Measurements from ENCODE around the gene GABRA4.

The GABRA4 gene

DNA sequence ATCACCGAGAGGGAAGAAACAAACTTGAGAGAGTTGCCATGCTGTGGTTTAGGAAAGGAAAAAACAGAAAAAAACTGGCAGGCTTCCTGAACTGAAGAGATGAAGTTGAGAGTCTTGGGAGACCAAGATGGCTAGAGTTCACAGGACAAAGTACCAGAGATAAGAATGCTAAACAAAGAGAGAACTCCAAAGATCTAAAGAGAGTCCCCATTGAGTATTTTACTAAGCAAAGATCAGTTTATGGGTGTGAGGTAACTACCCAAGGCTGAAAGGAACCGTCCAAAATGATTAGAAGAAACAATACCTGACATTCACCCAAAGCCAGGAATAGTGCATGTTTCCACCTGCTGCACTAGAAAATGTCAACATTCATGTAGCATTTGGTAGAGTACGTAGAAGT lies 62.5 kb downstream of the GABRA4 start:
- no peak for DNase-seq (ENCODE audit: low read depth in 2 of 2)

- no peak for DNase-seq (ENCODE audit: low read depth in 2 of 2)
Measured at GRCh38 chr4:46927201-46927600, 66.2 kb downstream of the GABRA4 start.

- DNase-seq (ENCODE audit: low read depth in 2 of 2), result no peak
Measured at GRCh38 chr4:46924789-46925529, 68.4 kb downstream of the GABRA4 start.

- DNase-seq (ENCODE audit: low read depth in 2 of 2), result no peak
Measured at GRCh38 chr4:46922205-46922604, 71.2 kb downstream of the GABRA4 start.

- DNase-seq (ENCODE audit: low read depth in 2 of 2), result no peak
Measured at GRCh38 chr4:46909078-46909477, 84.3 kb downstream of the GABRA4 start, which contains the start of gene COX7B2. Gene COX7B2 (minus strand): TSS chr4:46909245. CDS start chr4:46735192, 174,053 bp downstream.

DNA sequence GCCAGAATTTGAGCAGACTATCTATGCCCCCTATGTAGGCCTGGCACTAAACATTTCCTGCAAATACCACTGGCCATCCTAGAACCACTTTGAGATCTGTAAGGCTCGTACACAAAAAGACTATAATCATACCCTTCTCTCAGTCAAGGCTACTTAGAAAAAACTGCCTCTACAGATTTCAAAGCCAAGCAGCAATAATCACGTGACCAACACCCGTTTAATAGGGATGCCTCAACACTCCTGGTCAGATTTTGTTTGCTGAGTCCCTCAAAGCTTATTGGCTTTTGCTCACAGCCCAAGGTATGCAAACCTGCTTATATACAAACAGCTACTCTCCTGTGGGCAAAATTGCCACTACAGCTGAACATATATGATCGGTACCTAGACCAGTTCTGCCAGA lies 85.2 kb downstream of the GABRA4 start:
- DNase-seq (ENCODE audit: low read depth in 2 of 2), result no peak

DNA sequence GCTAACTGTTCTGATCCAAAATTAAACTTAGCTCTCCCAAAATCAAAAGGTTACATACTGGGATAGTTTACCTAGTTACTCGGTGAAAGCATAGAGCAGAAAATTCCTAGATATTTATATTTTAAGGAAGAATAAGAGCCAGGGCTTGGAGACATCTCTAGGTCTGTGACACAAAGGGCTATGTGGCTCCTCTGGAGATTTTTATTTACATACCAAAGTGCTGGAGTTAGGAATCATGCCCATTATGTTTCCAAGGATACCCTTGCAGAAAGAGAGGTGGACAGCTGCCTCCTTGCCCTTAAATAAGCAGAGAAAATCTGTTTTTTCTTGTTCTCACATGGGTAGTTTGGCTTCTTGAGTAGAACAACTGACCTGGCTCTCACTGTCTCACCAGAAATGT lies 93.3 kb downstream of the GABRA4 start:
- DNase-seq (ENCODE audit: low read depth in 2 of 2), result no peak

GRCh38 chr4:46894826-46895225 lies 98.6 kb downstream of the GABRA4 start:
- no peak for DNase-seq (ENCODE audit: low read depth in 2 of 2)

DNA sequence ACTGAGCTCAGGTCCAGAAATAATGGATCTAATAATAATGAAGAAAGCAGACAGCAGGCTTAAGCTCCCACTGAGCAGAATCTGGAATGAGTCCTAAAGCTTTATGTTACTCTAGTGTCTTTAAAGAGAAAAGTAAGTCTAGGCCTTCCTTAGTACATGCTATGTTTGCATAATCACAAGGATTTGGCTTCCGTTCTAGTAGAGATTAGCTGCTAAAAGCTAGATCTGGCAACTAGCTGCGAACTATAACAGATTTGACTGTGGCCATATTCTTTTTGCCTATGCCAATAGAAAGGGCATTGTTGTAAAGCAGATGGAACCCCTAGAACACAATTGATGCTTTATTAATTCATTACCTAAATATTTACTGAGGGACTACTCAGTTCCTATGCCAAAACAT lies 103.3 kb downstream of the GABRA4 start:
- DNase-seq (ENCODE audit: low read depth in 2 of 2), result no peak

- DNase-seq (ENCODE audit: low read depth in 2 of 2), result no peak
Measured at GRCh38 chr4:46889410-46889809, 104.0 kb downstream of the GABRA4 start.

- DNase-seq (ENCODE audit: low read depth in 2 of 2), result no peak
Measured at GRCh38 chr4:46886711-46887110, 106.7 kb downstream of the GABRA4 start.

DNA sequence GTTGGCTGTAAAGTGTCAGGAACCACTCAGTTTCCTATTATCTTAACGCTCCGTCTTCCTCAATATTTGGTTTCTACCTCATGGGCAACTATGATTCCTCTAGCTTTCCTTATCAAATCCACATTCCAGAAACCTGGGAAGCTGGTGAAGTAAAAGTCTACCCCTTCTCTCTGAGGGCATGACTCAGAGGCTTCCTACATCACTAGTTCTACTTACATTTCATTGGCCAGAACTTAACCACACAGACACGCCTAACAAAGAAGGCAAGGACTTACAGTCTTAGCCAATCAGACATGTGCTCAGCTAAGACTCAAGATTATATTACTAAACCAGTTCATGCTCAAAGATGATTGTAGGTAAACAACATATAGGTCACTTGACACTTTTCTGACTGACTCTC lies 114.7 kb downstream of the GABRA4 start:
- no peak for DNase-seq (ENCODE audit: low read depth in 2 of 2)

GRCh38 chr4:46874811-46875210 lies 118.6 kb downstream of the GABRA4 start:
- no peak for DNase-seq (ENCODE audit: low read depth in 2 of 2)

DNA sequence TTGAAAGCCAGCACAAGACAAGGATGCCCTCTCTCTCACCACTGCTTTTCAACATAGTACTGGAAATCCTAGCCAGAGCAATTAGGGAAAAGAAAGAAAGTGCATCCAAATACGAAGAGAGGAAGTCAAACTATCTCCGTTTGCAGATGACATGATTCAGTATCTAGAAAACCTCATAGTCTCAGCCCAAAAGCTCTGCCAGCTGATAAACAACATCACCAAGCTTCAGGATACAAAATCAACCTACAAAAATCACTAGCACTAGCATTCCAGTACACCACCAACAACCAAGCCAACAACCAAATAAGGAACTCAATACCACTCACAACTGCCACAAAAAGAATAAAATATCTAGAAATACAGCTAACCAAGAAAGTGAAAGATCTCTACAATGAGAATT lies 123.0 kb downstream of the GABRA4 start:
- DNase-seq (ENCODE audit: low read depth in 2 of 2), result no peak

Measured in stimulated activated CD8-positive, alpha-beta memory T cell treated with anti-CD3 and anti-CD28 coated beads, Interleukin-7, amount 100 ng/mL, for 1 hour (primary cell).